Measurements from ENCODE around the gene ZFYVE19. TPM values are rescaled to one million over a fixed set of nuclear protein-coding genes. Genes with fewer than 3 reads are reported as not detected.

ZFYVE19 gene, protein sequence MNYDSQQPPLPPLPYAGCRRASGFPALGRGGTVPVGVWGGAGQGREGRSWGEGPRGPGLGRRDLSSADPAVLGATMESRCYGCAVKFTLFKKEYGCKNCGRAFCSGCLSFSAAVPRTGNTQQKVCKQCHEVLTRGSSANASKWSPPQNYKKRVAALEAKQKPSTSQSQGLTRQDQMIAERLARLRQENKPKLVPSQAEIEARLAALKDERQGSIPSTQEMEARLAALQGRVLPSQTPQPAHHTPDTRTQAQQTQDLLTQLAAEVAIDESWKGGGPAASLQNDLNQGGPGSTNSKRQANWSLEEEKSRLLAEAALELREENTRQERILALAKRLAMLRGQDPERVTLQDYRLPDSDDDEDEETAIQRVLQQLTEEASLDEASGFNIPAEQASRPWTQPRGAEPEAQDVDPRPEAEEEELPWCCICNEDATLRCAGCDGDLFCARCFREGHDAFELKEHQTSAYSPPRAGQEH
- 18.4 TPM for total RNA-seq

- ATAC-seq = peak; percentile 97
These were observed at the start of gene ZFYVE19, which contains the start of gene DNAJC17 for GRCh38 chr15:40807028-40807887. ZFYVE19 (plus strand) TSS chr15:40807089; CDS start chr15:40807590, 501 bp downstream. DNAJC17 (minus strand) TSS chr15:40807473; CDS start chr15:40807446, 27 bp downstream.

DNA sequence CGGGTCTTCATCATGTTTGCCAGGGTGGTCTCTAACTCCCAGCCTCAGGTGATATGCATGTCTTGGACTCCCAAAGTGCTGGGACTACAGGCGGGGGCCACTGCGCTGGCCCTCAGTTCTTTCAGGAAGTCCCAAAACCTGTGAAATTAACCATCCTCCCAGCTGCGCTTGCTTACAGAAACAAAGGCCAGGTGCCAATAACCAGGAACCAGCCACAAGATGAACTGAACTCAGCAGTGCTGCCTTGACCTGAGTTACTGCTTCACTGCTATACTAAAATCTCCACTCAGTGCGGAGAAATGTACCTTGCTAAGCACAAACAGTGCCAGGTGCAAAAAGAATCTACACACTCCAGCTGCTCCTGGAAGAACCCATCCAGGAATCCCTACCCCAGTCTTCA, 46.9 kb upstream of the ZFYVE19 start:
- no peak for ATAC-seq

- peak; percentile 8 for ATAC-seq
These were observed 43.7 kb upstream of the ZFYVE19 start for GRCh38 chr15:40762919-40763800.

GRCh38 chr15:40763801-40764628, 42.9 kb upstream of the ZFYVE19 start, which contains the start of gene GCHFR:
GCHFR (plus strand) TSS chr15:40764068; CDS start chr15:40764181, 113 bp downstream.
- ATAC-seq = peak; percentile 39

DNA sequence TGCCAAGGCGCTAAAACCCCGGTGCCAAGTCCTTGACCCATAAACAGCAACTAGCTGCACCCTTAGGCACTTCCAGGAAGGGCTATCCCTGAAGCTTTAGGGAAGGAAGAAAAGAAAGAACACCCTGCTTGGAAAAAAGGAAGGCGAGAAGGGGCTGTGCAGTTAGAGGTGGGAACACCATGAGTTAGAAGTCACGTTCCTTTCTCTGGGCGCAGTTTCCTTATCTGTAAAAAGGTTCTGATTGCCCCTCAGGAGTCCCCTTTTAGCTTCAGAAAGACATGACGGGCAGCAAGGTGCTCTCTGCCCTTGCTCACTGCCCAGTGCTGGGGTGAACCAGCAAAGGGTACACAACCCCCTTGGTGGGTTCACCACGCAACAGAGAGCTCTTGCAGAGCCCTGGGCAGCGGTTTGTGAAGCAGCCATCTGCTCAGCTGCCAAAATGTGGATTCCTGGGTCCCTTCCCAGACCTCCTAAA, 42.2 kb upstream of the ZFYVE19 start:
- no peak for ATAC-seq

DNA sequence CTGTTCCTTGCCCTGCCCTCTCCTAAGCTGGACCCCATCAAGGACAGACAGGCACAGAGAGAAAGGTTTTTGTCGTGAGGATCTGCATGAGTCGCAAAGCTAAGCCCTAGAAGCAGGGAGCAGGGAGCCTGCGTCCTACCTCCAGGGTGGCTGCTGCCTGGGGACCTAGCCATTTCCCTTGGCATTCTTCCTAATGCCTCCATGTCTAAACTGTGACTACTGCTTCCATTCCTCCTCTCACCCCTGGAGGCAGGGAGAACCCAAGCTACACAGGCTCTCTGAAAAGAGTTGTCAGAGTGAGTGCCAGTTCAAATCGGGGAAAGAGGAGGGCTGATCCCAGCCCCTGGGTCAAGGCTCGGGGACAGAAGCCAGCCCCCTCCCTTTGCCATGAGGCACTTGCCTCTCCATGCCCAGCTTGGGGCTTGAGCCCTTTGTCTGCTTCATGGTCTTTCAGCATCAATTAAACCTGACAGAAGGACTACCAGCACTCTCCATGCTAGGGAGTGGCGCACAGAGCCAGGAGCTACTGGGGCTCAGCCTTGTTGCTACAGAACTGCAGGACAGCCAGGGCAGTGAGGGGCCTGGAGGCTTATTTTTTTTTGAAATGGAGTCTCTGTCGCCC, 40.6 kb upstream of the ZFYVE19 start:
- ATAC-seq = no peak

GRCh38 chr15:40766906-40767837, 39.7 kb upstream of the ZFYVE19 start:
- peak; percentile 9 for ATAC-seq

- no peak for ATAC-seq
These were observed 38.9 kb upstream of the ZFYVE19 start for GRCh38 chr15:40767838-40768500.

GRCh38 chr15:40768521-40769273, 38.2 kb upstream of the ZFYVE19 start:
- peak; percentile 28 for ATAC-seq

DNA sequence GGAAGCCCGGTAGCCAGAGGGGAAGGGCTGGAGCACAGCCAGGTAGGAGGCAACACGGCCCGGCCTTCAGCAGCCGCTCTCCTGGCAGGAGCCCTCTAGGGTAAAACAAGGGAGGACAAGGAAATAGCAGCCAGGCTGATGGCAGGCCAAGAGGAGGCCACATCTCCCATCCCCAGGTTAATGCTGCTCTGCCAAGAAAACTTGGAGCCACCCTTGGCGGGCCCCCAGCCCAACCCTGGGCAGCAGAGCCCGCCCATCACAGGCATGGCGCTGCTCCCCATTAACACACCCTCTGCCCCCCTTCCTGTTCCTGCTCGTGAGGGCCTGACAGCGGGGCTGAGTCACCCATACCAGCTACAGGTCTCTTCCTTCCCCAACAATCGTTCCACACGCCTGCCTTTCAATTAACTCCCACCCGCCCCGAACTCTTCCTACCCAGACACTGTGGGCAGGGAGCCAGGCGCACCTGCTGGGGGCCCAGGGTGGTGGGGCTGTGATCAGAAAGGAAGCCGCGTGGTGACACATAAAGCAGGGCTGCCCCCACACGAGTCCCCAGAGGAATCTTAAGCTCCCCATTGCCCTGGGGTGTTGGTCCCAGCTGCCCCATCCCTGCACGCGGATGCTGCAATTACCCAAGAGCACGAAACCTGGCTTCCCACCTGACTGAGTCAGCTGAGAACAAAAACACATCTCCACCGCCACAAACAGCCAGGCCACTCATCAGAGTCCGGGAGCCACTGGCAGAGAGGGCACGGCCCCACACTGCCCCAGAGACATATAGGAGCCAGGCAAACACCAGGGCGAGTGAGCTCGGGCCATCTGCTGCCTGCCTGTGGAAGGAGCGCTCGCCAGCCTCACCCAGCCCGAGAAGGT, 37.4 kb upstream of the ZFYVE19 start, which contains the start of gene C15orf62:
Gene C15orf62, plus strand, starts transcription at position 707 of the 873 bp plus-strand sequence. CDS start 516 bp downstream, outside the sequence.
- ATAC-seq = peak; percentile 87

DNA sequence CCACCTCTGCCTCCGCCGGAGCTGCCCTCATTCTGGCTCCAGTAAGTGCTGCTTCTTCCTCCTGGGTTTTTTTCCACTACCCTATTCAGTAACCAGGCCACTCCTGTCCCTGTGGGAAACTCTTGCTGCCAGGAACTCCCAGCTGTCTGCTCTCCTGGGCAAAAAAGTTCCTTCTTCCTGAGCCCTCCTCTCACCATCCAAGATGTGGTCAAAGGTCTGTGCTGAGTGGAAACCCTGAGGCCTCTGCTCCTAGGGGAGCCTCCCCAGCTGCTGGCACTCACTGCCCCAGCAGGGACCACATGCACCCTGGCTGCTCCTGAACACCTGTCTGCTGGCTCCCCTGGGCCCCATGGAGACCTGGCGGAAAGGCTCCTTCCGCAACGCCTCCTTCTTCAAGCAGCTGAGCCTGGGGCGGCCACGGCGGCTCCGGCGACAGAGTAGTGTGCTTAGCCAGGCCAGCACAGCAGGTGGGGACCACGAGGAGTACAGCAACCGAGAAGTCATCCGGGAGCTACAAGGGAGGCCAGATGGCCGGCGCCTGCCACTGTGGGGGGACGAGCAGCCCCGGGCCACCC, 36.7 kb upstream of the ZFYVE19 start:
- no peak for ATAC-seq

- no peak for ATAC-seq
These were observed 35.6 kb upstream of the ZFYVE19 start for GRCh38 chr15:40771242-40771641.

DNA sequence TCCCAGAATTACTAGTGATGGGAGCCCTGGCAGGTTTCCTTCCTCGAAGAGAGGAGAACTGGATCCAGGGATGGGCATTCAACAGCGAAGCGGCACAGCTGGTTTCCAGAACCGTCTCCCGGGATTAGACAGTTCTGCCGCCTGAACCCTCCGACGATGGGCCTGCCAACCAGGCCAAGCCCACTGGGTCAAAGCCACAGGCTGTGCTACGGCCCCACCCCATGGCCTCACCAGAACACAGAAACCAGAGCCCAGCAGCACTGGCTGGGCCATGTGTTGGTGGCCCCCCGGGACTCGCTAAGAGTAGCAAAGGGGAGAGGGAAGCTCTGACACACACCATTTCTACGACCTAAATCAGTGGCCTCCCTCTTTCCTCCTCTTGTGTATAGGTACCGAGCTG, 34.9 kb upstream of the ZFYVE19 start:
- ATAC-seq = no peak

GRCh38 chr15:40773496-40773895, 33.4 kb upstream of the ZFYVE19 start:
- no peak for ATAC-seq

- ATAC-seq = no peak
These were observed 33.0 kb upstream of the ZFYVE19 start for GRCh38 chr15:40773902-40774301.

DNA sequence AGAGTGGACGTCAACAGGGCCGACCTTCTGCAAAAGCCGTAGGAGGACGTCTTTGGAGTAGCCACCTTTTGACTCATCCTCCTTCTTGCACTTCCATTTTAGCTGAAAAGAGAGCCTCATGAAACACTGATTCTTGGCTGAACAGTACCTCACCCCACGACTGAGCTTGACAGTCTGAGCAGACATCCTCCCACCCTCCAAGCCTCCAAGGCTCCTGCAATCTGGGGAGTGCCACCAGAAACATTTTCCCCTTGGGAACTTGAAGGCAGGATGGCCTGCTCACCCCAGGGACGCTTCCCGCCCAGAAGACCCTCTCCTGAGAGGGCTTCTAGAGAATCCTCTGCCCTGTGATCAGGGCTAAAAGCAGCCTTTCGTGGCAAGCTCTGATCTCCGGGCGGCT, 31.9 kb upstream of the ZFYVE19 start:
- ATAC-seq = no peak

All from esophagus mucosa (tissue), 1 donor.